ENCODE measurements around the gene UMPS. TPM values are rescaled to one million over a fixed set of nuclear protein-coding genes. Genes with fewer than 3 reads are reported as not detected.

UMPS gene
- total and polyA plus RNA-seq, 2 of the 4 experiments (the other 2 are of a cell fraction) = 18.7 to 26.7 TPM

DNA sequence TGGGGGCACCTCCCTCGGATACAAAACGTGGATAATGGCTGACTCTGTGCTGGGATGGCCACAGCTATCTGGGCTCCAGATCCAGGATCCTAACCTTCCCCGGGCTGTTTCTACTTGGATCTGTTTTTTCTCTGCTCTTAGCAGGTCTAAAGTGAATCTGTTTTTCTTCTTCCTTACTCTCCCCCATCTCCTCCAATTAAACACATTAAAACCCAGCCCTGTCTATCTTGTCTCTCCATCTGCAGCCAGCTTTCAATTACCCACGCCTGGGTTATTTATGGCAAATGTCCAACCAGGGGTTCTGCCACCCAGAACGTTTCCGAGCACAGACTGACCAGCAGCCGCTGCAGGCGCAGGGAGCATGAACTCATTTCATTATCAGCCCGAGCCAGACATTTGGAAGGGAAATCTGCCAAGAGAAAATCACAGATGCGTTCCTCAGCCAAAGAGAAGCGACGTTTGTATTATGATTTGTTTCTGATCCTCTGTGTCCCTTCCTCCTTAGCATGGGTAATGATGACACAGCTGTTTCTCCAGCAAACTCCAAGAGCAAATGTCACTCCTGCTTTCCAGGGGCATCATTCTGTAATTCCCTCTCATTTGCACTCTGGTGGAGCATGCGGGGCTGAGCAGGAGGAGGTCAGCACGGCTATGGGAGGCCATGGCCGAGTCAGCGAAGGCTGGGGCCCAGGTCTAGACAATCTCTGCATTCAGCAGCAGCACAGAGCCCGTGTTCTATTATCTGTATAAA lies 42.0 kb downstream of the UMPS start:
- peak overlapping the region; percentile 62; the same call in 1 of the 2 replicates for H2AK5ac ChIP-seq (ENCODE audit: low read depth, low read length)
- peak; percentile 50 for ATAC-seq (ENCODE audit: low read depth)
- H3K14ac ChIP-seq (replicated peaks; ENCODE audit: low read depth, low read length) = peak overlapping the region; percentile 67
- TF ChIP-seq NFE2L2 (IDR thresholded peaks at IDR 0.05; ENCODE audit: low read depth, low read length) = peak; percentile 80
- TF ChIP-seq SMC3 (IDR thresholded peaks at IDR 0.05; ENCODE audit: low read depth, low read length) = no peak; the same call in 1 of the 2 replicates
- no peak for TF ChIP-seq USF2 (IDR thresholded peaks at IDR 0.05; ENCODE audit: low read depth, low read length)
- peak; percentile 89 for TF ChIP-seq MAFK (IDR thresholded peaks at IDR 0.05; ENCODE audit: low read depth, low read length)
- no peak for TF ChIP-seq MXI1 (IDR thresholded peaks at IDR 0.05; ENCODE audit: borderline replicate concordance, low read depth, low read length)
- H3K18ac ChIP-seq (ENCODE audit: low read depth, low read length) = no peak overlapping the region; the same call in 1 of the 2 replicates
- peak overlapping the region; percentile 92 for H2AK9ac ChIP-seq (replicated peaks; ENCODE audit: low read depth, low read length, poor library complexity)
- H3K4me1 ChIP-seq (ENCODE audit: control insufficient read depth, insufficient read depth, low read length) = peaks cover 20% of the 10 kb centered on the region
- H3K4ac ChIP-seq (ENCODE audit: low read depth, low read length) = peak overlapping the region; percentile 47
- in situ Hi-C loops (cut with MboI; ENCODE audit: low sequenced_read_pairs) (no loop called here), intact Hi-C loops (cut with micrococcal nuclease) (loop anchor here (5.0 kb wide), 1 partner anchor 40 kb away; no protein-coding TSS in a partner anchor), dilution Hi-C loops (cut with HindIII; ENCODE audit: low sequenced_read_pairs, unreplicated experiment) (loop anchor here (25.0 kb wide), 1 partner anchor 115 kb away; the partner anchor contains the start of gene ITGB5)
- peak overlapping the region in 1 of 2 experiments; percentile 20; a peak in 1 of 4 replicates for H4K8ac ChIP-seq (ENCODE audit: low read depth in 2 of 2, low read length in 2 of 2)
- POLR2A ChIA-PET (ENCODE audit: unreplicated experiment) = no interaction called here
- H3K4me2 ChIP-seq (ENCODE audit: low read depth, low read length) = peak overlapping the region; percentile 0; the same call in 1 of the 2 replicates
- BruUV-seq (replicated peaks) = no TSS peak
- H3K27me3 ChIP-seq (ENCODE audit: control insufficient read depth, insufficient read depth, low read length) = no peaks in the 10 kb centered on the region
- H3K23ac ChIP-seq (ENCODE audit: low read depth, low read length) = 0 out of 2 replicates have a peak overlapping the region, but pooled peaks have one; percentile 17
- peak overlapping the region; percentile 2 for H2BK5ac ChIP-seq (ENCODE audit: low read depth, low read length, poor library complexity, severe bottlenecking)
- H3K79me1 ChIP-seq (ENCODE audit: low read depth in 1 of 2, low read length in 2 of 2) = peaks cover 7 to 66% of the 10 kb centered on the region in 2 experiments
- peaks cover 28% of the 10 kb centered on the region for H3K9me1 ChIP-seq (ENCODE audit: insufficient read depth, low read length)
- no peak overlapping the region for H3K9ac ChIP-seq (ENCODE audit: low read depth, low read length)
- H2BK120ac ChIP-seq (ENCODE audit: low read depth, low read length) = peak overlapping the region; percentile 63
- H4K20me1 ChIP-seq (ENCODE audit: insufficient read depth, low read length) = peaks cover 2% of the 10 kb centered on the region; the same call in 1 of the 2 replicates
- H4K91ac ChIP-seq (ENCODE audit: insufficient read depth, low read depth, low read length) = peak overlapping the region; percentile 52; the same call in 1 of the 2 replicates
- no peak overlapping the region for H3K56ac ChIP-seq (ENCODE audit: extremely low read depth, insufficient read depth, low read length)
- DNase-seq = peak; percentile 70
- no peaks in the 10 kb centered on the region for H3K9me3 ChIP-seq (ENCODE audit: control insufficient read depth, insufficient read depth, low read length)
- no peak overlapping the region for H3K4me3 ChIP-seq (ENCODE audit: insufficient read depth, low read depth, low read length)
- peaks cover 17% of the 10 kb centered on the region for H3K36me3 ChIP-seq (ENCODE audit: control insufficient read depth, insufficient read depth, low read length)
- H2BK20ac ChIP-seq (ENCODE audit: low read depth, low read length) = 0 out of 2 replicates have a peak overlapping the region, but pooled peaks have one; percentile 21
- H2AFZ ChIP-seq (replicated peaks; ENCODE audit: low read length, poor library complexity) = peak overlapping the region; percentile 43
- WGBS, 2 experiments (ENCODE audit: extremely low coverage in 2 of 2, insufficient read length in 1 of 2) = 17% methylated on average over 5 of the region's 17 CpGs; no CpG with 5 or more reads in 1 of the 2 experiments
- peak overlapping the region; percentile 6; the same call in 1 of the 2 replicates for H3K27ac ChIP-seq (ENCODE audit: insufficient read depth, low read length)
- CTCF ChIA-PET = interaction anchor here (0.6 to 1.2 kb wide), 3 partner anchors 11 to 129 kb away, joined by 3 read pairs; no protein-coding TSS in a partner anchor
- H2BK15ac ChIP-seq (ENCODE audit: low read depth, low read length) = peak overlapping the region; percentile 36; the same call in 1 of the 3 replicates
- no peak overlapping the region for H4K5ac ChIP-seq (ENCODE audit: low read depth, low read length)
